Caco-2 (cell line): ENCODE measurements around the gene C9orf152. TPM values are rescaled to one million over a fixed set of nuclear protein-coding genes. Genes with fewer than 3 reads are reported as not detected.

Source experiments
- BruUV-seq: library from RNA; stranded (reverse); fragments of 400-500 nt; replicated peaks from 2 replicates; lab custom pipeline; 2021; lab: Mats Ljungman, UMichigan
- CTCF ChIA-PET: fragments of 300-600 bp; sonication (Branson Sonifier 250); formaldehyde crosslinking; loops from one replicate; lab custom pipeline; 2022; ENCODE audit warnings: antibody characterized with exemption; lab: Charles Lee
- POLR2A ChIA-PET: fragments of 300-600 bp; sonication (Branson Sonifier 250); formaldehyde crosslinking; loops from one replicate; lab custom pipeline; 2022; ENCODE audit warnings: antibody characterized with exemption; lab: Charles Lee
- DNase-seq, 2 experiments: peaks; one replicate each; pipeline versions ENCODE4 v3.0.0 to v3.0.0-alpha.2; 2020 to 2022
- H3K27me3 ChIP-seq: replicated peaks from 2 replicates; pipeline ENCODE4 v1.6.0; 2011; ENCODE audit warnings: low read length; ENCODE audit not compliant: control insufficient read depth, insufficient read depth
- H3K36me3 ChIP-seq: 2 replicates; pipeline ENCODE4 v1.5.1; 2011; ENCODE audit warnings: low read length; ENCODE audit not compliant: control insufficient read depth, insufficient read depth
- H3K4me1 ChIP-seq: fragments of 250-450 bp; sonication (Bioruptor Pico); 2 replicates; pipeline ENCODE4 v1.5.1; 2020; ENCODE audit warnings: mild to moderate bottlenecking
- H3K4me3 ChIP-seq: 2 replicates; pipeline ENCODE4 v1.5.1; 2011; ENCODE audit warnings: low read depth, mild to moderate bottlenecking, control low read depth, low read length
- H3K9me3 ChIP-seq: fragments of 250-450 bp; sonication (Bioruptor Pico); 2 replicates; pipeline ENCODE4 v1.5.1; 2020; ENCODE audit warnings: mild to moderate bottlenecking, moderate library complexity
- H3K27ac Mint-ChIP-seq: one replicate; pipeline ENCODE4 v1.8.0; 2022; ENCODE audit warnings: mixed read lengths; ENCODE audit not compliant: unreplicated experiment
- H3K27me3 Mint-ChIP-seq: one replicate; pipeline ENCODE4 v1.8.0; 2022; ENCODE audit warnings: mixed read lengths; ENCODE audit not compliant: insufficient read depth, unreplicated experiment
- H3K36me3 Mint-ChIP-seq: one replicate; pipeline ENCODE4 v1.8.0; 2022; ENCODE audit warnings: mild to moderate bottlenecking, mixed read lengths; ENCODE audit not compliant: insufficient read depth, unreplicated experiment
- H3K4me1 Mint-ChIP-seq: one replicate; pipeline ENCODE4 v1.8.0; 2022; ENCODE audit warnings: low read depth, mixed read lengths; ENCODE audit not compliant: unreplicated experiment
- H3K4me3 Mint-ChIP-seq: one replicate; pipeline ENCODE4 v1.8.0; 2022; ENCODE audit warnings: mild to moderate bottlenecking, moderate library complexity, mixed read lengths; ENCODE audit not compliant: unreplicated experiment
- H3K9me3 Mint-ChIP-seq: one replicate; pipeline ENCODE4 v1.8.0; 2022; ENCODE audit warnings: mixed read lengths; ENCODE audit not compliant: unreplicated experiment
- intact Hi-C: fragments of 100-400 bp; cut with micrococcal nuclease; formaldehyde crosslinking; loops from one replicate; pipeline ENCODE4 v1.10.0; 2022; ENCODE audit not compliant: unreplicated experiment
- total RNA-seq: library from RNA; stranded (reverse); gene quantifications from 2 replicates; pipeline ENCODE4 v1.2.3, GENCODE V29; 2022
- TF ChIP-seq, protein P1 (sequence below), 2 experiments: fragments of 200-600 bp in 1 of 2; IDR thresholded peaks; 1 replicate in 1 of 2; 2 replicates in 1 of 2; pipeline versions ENCODE4 v1.5.1 to v1.8.0; 2011 to 2022; ENCODE audit warnings: antibody characterized with exemption in 1 of 2, control low read depth in 1 of 2, inconsistent platforms in 1 of 2, low read depth in 1 of 2, low read length in 1 of 2, mild to moderate bottlenecking in 1 of 2, moderate library complexity in 1 of 2; ENCODE audit not compliant: insufficient read depth in 1 of 2, severe bottlenecking in 1 of 2, unreplicated experiment in 1 of 2

Gene C9orf152
- total RNA-seq, 1 experiment from 2014 or later, result 0.36 TPM

DNA sequence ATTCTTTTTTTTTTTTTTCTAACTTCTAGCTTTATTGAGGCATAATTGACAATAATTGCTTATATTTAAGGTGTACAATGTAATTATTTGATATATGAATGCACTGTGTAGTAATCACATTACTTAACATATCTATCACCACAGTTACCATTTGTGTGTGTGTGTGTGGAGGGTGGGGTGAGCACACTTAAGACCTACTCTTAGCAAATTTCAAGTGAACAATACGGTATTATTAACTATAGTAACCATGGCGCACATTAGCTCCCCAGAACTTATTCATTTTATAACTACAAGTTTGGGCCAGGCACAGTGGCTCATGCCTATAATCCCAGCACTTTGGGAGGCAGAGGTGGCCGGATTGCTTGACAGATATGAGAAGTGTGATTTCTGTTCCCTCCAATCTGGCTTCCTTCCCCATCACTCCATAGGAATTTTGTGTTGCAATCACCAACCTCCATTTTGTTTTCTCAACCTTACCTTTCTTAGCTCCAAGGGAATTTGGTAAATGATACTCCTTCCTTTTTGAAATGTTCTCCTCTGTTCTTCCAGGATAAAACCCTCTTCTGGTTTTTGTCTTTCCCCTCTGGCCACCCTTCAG is 33.4 kb upstream of the C9orf152 start:
- TF ChIP-seq, protein P1, sequence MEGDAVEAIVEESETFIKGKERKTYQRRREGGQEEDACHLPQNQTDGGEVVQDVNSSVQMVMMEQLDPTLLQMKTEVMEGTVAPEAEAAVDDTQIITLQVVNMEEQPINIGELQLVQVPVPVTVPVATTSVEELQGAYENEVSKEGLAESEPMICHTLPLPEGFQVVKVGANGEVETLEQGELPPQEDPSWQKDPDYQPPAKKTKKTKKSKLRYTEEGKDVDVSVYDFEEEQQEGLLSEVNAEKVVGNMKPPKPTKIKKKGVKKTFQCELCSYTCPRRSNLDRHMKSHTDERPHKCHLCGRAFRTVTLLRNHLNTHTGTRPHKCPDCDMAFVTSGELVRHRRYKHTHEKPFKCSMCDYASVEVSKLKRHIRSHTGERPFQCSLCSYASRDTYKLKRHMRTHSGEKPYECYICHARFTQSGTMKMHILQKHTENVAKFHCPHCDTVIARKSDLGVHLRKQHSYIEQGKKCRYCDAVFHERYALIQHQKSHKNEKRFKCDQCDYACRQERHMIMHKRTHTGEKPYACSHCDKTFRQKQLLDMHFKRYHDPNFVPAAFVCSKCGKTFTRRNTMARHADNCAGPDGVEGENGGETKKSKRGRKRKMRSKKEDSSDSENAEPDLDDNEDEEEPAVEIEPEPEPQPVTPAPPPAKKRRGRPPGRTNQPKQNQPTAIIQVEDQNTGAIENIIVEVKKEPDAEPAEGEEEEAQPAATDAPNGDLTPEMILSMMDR (IDR thresholded peaks at IDR 0.05; ENCODE audit: insufficient read depth in 1 of 2, low read depth in 1 of 2, low read length in 1 of 2, severe bottlenecking in 1 of 2, unreplicated experiment in 1 of 2), result no peak

DNA sequence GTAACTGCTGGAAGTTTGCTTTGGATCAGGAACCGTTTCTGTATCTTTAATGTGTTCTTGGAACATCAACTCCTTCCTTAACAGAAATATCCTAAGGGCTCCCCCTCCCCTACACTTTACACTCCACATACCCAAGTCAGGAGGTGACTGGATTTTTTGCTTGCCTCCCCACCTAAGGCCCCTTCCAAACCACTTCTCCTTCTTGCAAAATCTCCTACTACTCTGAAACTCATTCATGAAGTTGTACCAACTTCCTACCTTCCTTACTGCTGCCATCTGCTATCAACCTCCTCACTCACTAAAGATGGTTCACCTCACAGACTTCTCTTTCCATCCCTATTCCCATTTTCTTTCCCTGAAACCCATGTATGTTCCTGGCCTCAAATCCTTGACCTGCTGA is 32.2 kb upstream of the C9orf152 start:
- ChIA-PET POLR2A (no interaction called here), CTCF (no interaction called here)
- TF ChIP-seq, protein P1 (IDR thresholded peaks at IDR 0.05; ENCODE audit: insufficient read depth in 1 of 2, low read depth in 1 of 2, low read length in 1 of 2, severe bottlenecking in 1 of 2, unreplicated experiment in 1 of 2), result no peak
- no peak overlapping the region for H3K4me3 Mint-ChIP-seq
- no peak for DNase-seq
- intact Hi-C loops, result no loop called here
- Histone ChIP-seq H3K4me3 (no peak overlapping the region), H3K27me3 (no peaks in the 10 kb centered on the region), H3K36me3 (no peaks in the 10 kb centered on the region), H3K9me3 (peaks cover 11% of the 10 kb centered on the region), H3K4me1 (peaks cover 15% of the 10 kb centered on the region)
- peaks cover 1% of the 10 kb centered on the region for H3K36me3 Mint-ChIP-seq
- H3K9me3 Mint-ChIP-seq, result no peaks in the 10 kb centered on the region
- no peaks in the 10 kb centered on the region for H3K4me1 Mint-ChIP-seq
- H3K27me3 Mint-ChIP-seq, result no peaks in the 10 kb centered on the region
- BruUV-seq, result no TSS peak
- no peak overlapping the region for H3K27ac Mint-ChIP-seq

More for the DNA sequence above, 33.4 kb upstream of the C9orf152 start:
- ChIA-PET CTCF (no interaction called here), POLR2A (no interaction called here)
- Mint-ChIP-seq H3K27me3 (no peaks in the 10 kb centered on the region), H3K4me1 (no peaks in the 10 kb centered on the region), H3K4me3 (no peak overlapping the region), H3K9me3 (no peaks in the 10 kb centered on the region), H3K36me3 (peaks cover 13% of the 10 kb centered on the region), H3K27ac (no peak overlapping the region)
- DNase-seq, result no peak
- H3K4me1 ChIP-seq, result peaks cover 15% of the 10 kb centered on the region
- H3K9me3 ChIP-seq, result peaks cover 2% of the 10 kb centered on the region; the same call in 1 of the 2 replicates
- no TSS peak for BruUV-seq
- H3K27me3 ChIP-seq, result no peaks in the 10 kb centered on the region
- intact Hi-C loops, result no loop called here
- no peak overlapping the region for H3K4me3 ChIP-seq
- no peaks in the 10 kb centered on the region for H3K36me3 ChIP-seq

DNA sequence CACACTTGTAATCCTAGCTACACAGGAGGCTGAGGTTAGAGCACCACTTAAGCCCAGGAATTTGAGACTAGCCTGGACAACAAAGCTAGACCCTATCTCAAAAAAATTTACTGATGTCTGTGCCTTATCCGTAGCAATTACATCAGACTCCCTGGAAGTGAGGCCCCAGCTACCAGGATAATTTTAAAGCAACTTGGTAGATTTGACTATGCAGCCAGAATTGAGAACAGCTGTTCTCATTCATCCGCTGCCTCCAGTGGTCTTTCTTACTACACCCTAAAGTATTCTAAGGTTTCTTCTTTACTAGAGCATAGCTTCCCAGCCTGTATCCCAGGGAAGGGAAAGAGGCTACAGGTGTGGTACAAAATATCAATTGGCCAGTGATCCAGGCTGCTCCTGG is 20.4 kb upstream of the C9orf152 start:
- Mint-ChIP-seq H3K27me3 (no peaks in the 10 kb centered on the region), H3K4me1 (no peaks in the 10 kb centered on the region), H3K4me3 (no peak overlapping the region), H3K36me3 (no peaks in the 10 kb centered on the region), H3K27ac (no peak overlapping the region), H3K9me3 (peaks cover 10% of the 10 kb centered on the region)
- intact Hi-C loops, result no loop called here
- ChIA-PET CTCF (no interaction called here), POLR2A (no interaction called here)
- Histone ChIP-seq H3K4me1 (no peaks in the 10 kb centered on the region), H3K27me3 (no peaks in the 10 kb centered on the region), H3K36me3 (no peaks in the 10 kb centered on the region), H3K9me3 (no peaks in the 10 kb centered on the region), H3K4me3 (no peak overlapping the region)
- BruUV-seq, result no TSS peak
- DNase-seq, result no peak
- TF ChIP-seq, protein P1 (IDR thresholded peaks at IDR 0.05; ENCODE audit: insufficient read depth in 1 of 2, low read depth in 1 of 2, low read length in 1 of 2, severe bottlenecking in 1 of 2, unreplicated experiment in 1 of 2), result no peak
